Endodermal cell (in vitro differentiated cells): ENCODE data around the gene DEGS2. TPM values are rescaled to one million over a fixed set of nuclear protein-coding genes. Genes with fewer than 3 reads are reported as not detected.

Experiments
- DNase-seq: peaks from one replicate; pipeline ENCODE4 v3.0.0-alpha.2; 2017
- H3K27ac ChIP-seq: 2 replicates; pipeline ENCODE4 v1.5.1; 2013; ENCODE audit warnings: mild to moderate bottlenecking, low read depth, low read length, moderate library complexity
- H3K27me3 ChIP-seq: 2 replicates; pipeline ENCODE4 v1.6.1; 2013; ENCODE audit warnings: mild to moderate bottlenecking, low read length, moderate library complexity; ENCODE audit not compliant: insufficient read depth, control insufficient read depth, poor library complexity, severe bottlenecking
- H3K36me3 ChIP-seq: 2 replicates; pipeline ENCODE4 v1.7.0; 2013; ENCODE audit warnings: mild to moderate bottlenecking, low read length, moderate library complexity; ENCODE audit not compliant: control insufficient read depth, insufficient read depth
- H3K4me1 ChIP-seq: one replicate; pipeline ENCODE4 v1.7.0; 2013; ENCODE audit warnings: low read length; ENCODE audit not compliant: control insufficient read depth, insufficient read depth
- H3K4me3 ChIP-seq: 2 replicates; pipeline ENCODE4 v1.5.1; 2013; ENCODE audit warnings: mild to moderate bottlenecking, low read length, moderate library complexity
- H3K9ac ChIP-seq: 2 replicates; pipeline ENCODE4 v1.6.1; 2013; ENCODE audit warnings: mild to moderate bottlenecking, low read length, moderate library complexity; ENCODE audit not compliant: poor library complexity, severe bottlenecking; ENCODE audit errors: extremely low read depth
- H3K9me3 ChIP-seq: 2 replicates; pipeline ENCODE4 v1.6.1; 2013; ENCODE audit warnings: mild to moderate bottlenecking, low read length, moderate library complexity; ENCODE audit not compliant: control insufficient read depth
- H3K27ac Mint-ChIP-seq: 2 replicates; pipeline ENCODE4 v1.8.0; 2020; ENCODE audit warnings: mixed read lengths
- H3K27me3 Mint-ChIP-seq: 2 replicates; pipeline ENCODE4 v1.8.0; 2021; ENCODE audit warnings: mild to moderate bottlenecking, mixed read lengths; ENCODE audit not compliant: insufficient read depth
- H3K36me3 Mint-ChIP-seq: 2 replicates; pipeline ENCODE4 v1.8.0; 2020; ENCODE audit warnings: low read depth, mixed read lengths
- H3K4me1 Mint-ChIP-seq: 2 replicates; pipeline ENCODE4 v1.8.0; 2020; ENCODE audit warnings: mixed read lengths
- H3K4me3 Mint-ChIP-seq: 2 replicates; pipeline ENCODE4 v1.8.0; 2020; ENCODE audit warnings: mild to moderate bottlenecking, moderate library complexity, mixed read lengths
- H3K9me3 Mint-ChIP-seq: 2 replicates; pipeline ENCODE4 v1.8.0; 2020; ENCODE audit warnings: mild to moderate bottlenecking, mixed read lengths
- WGBS, 2 experiments: methylation state at CpG; one replicate each; pipeline versions ENCODE4 v1.1.5 to v1.1.7; 2013; ENCODE audit warnings: missing lambda C conversion rate in 2 of 2, mixed read lengths in 1 of 2; ENCODE audit not compliant: insufficient coverage in 1 of 2, insufficient read length in 1 of 2; 5-methylcytosine and 5-hydroxymethylcytosine counted together
- total RNA-seq, 2 donors: library from RNA; stranded (reverse); fragmentation: NEBNext Ultra II Directional in 1 of 2; extraction: Animal tissue kit (Norgen Biotek cat#: 25700) in 1 of 2; gene quantifications; 2 replicates in 1 of 2; 3 replicates in 1 of 2; pipeline ENCODE4 v1.2.1, GENCODE V29; 2021
- TF ChIP-seq, protein P1 (sequence below): fragments of 200-600 bp; sonication (generic); conservative IDR thresholded peaks from 2 replicates; pipeline ENCODE4 v1.5.0; 2021; ENCODE audit warnings: antibody characterized with exemption, mild to moderate bottlenecking

Gene DEGS2
- total RNA-seq, 2 donors from 2014 or later, result 0.18 to 0.24 TPM

DNA sequence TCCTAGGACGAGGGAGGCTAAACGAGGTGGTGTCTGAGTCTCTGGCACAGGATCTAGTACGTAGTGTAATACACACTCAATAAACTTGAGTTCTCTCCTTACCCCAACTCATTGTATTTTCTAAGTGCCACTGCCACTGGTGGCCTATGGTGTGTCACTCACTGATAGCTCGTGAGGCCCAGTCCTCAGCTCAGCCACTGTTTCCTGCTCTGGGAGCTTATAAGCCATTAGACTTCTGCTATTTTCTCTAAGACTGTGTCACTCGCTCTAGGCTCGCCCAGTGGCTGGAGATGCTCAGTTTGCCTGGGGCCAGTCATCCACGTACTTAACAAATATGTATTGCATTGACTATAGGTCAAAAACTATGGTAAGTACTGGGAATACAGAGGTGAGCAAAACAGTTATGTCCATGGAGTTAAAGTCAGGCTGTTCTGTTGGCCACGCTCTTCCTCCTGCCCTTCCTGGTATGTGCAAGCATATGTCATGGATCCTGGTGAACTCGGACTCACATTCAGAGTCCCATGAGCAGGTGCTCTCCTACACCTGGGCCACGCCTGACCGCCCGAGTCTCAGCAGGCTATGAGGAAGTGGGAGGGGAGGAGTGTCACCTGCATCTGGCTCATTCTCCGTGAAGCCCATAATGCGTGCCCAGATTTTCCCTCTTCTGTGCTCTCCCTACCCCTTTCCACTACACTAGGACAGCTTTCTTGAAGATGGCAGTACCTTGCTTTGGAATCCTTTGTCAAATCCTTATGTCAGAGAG is 41.6 kb downstream of the DEGS2 start:
- TF ChIP-seq, protein P1, sequence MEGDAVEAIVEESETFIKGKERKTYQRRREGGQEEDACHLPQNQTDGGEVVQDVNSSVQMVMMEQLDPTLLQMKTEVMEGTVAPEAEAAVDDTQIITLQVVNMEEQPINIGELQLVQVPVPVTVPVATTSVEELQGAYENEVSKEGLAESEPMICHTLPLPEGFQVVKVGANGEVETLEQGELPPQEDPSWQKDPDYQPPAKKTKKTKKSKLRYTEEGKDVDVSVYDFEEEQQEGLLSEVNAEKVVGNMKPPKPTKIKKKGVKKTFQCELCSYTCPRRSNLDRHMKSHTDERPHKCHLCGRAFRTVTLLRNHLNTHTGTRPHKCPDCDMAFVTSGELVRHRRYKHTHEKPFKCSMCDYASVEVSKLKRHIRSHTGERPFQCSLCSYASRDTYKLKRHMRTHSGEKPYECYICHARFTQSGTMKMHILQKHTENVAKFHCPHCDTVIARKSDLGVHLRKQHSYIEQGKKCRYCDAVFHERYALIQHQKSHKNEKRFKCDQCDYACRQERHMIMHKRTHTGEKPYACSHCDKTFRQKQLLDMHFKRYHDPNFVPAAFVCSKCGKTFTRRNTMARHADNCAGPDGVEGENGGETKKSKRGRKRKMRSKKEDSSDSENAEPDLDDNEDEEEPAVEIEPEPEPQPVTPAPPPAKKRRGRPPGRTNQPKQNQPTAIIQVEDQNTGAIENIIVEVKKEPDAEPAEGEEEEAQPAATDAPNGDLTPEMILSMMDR, result no peak
- Histone ChIP-seq H3K4me1 (no peaks in the 10 kb centered on the region), H3K36me3 (peaks cover 3% of the 10 kb centered on the region), H3K9me3 (no peaks in the 10 kb centered on the region), H3K27ac (no peak overlapping the region), H3K27me3 (no peaks in the 10 kb centered on the region), H3K4me3 (no peak overlapping the region), H3K9ac (no peak overlapping the region)
- H3K4me1 Mint-ChIP-seq, result peaks cover 7% of the 10 kb centered on the region
- 89 to 95% methylated on average over 11 to 14 of the region's 14 CpGs for WGBS, 2 experiments
- H3K4me3 Mint-ChIP-seq, result no peak overlapping the region
- DNase-seq, result no peak
- no peaks in the 10 kb centered on the region for H3K9me3 Mint-ChIP-seq
- H3K27ac Mint-ChIP-seq, result no peak overlapping the region
- H3K27me3 Mint-ChIP-seq, result no peaks in the 10 kb centered on the region
- H3K36me3 Mint-ChIP-seq, result no peaks in the 10 kb centered on the region

DNA sequence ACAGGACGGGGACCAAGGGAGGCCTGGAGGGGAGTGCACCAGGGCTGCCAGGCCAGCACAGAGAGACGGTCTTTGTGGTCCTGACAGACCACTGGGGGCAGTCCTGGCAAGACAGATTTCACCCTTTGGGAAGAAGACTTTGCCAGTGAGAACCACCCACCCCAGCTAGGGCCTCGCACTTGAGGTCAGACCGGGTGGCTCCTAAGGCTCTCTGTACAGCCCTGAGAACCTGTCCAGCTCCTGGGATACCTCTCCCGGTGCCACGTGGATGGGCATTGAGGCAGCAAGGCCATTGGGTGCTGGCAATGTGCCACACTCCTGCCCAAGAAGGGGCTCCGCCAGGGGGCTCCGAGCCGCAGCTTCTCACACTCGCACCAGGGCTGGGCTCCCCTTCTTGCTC is 42.4 kb downstream of the DEGS2 start:
- Mint-ChIP-seq H3K27ac (no peak overlapping the region), H3K36me3 (no peaks in the 10 kb centered on the region), H3K9me3 (no peaks in the 10 kb centered on the region), H3K27me3 (no peaks in the 10 kb centered on the region), H3K4me3 (no peak overlapping the region), H3K4me1 (peaks cover 7% of the 10 kb centered on the region)
- Histone ChIP-seq H3K9me3 (no peaks in the 10 kb centered on the region), H3K4me1 (no peaks in the 10 kb centered on the region), H3K27ac (no peak overlapping the region), H3K9ac (no peak overlapping the region), H3K4me3 (no peak overlapping the region), H3K36me3 (peaks cover 3% of the 10 kb centered on the region), H3K27me3 (no peaks in the 10 kb centered on the region)
- TF ChIP-seq, protein P1, result peak; percentile 11
- WGBS, 2 experiments, result 93 to 97% methylated on average over 8 to 10 of the region's 10 CpGs
- DNase-seq, result no peak

DNA sequence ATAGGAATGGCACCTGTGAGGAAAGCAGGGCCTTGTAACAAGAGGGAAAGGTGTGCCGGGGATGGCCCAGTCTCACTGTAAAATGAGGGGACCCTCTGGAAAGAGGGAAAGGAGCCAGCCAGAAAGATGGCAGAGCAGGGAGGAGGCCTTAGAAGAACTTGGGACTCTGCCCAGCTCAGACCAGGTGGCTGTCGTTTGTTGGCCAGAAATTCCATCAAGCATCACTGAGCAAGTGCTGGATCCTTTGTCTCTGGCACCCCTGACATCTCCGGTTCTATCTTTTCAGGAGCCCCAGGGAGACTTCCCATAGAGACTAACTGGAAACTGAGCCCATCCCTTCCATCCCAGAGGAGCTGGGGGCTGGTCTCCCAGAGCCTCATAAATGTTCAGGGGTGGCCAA is 43.3 kb downstream of the DEGS2 start:
- H3K9ac ChIP-seq, result no peak overlapping the region
- peaks cover 7% of the 10 kb centered on the region for H3K4me1 Mint-ChIP-seq
- H3K36me3 Mint-ChIP-seq, result no peaks in the 10 kb centered on the region

More for the DNA sequence above, 43.3 kb downstream of the DEGS2 start:
- DNase-seq, result no peak
- H3K4me3 ChIP-seq, result no peak overlapping the region
- no peaks in the 10 kb centered on the region for H3K27me3 ChIP-seq
- WGBS, 2 experiments, result 93 to 100% methylated on average over 2 to 3 of the region's 3 CpGs
- no peak overlapping the region for H3K27ac ChIP-seq
- TF ChIP-seq, protein P1, result no peak
- H3K4me1 ChIP-seq, result no peaks in the 10 kb centered on the region
- Mint-ChIP-seq H3K4me3 (no peak overlapping the region), H3K27me3 (no peaks in the 10 kb centered on the region), H3K9me3 (no peaks in the 10 kb centered on the region), H3K27ac (no peak overlapping the region)
- H3K9me3 ChIP-seq, result no peaks in the 10 kb centered on the region
- H3K36me3 ChIP-seq, result peaks cover 3% of the 10 kb centered on the region
